Activated naive CD8-positive, alpha-beta T cell treated with anti-CD3 and anti-CD28 coated beads, Interleukin-2, amount 50 U/mL, for 24 hours (primary cell): ENCODE measurements around the gene TICRR.

Experiments
- ATAC-seq: fragments of 150-1000 bp; cut with Tn5 transposase; one replicate; pipeline ENCODE4 v1.10.0; 2021
- DNase-seq: peaks from one replicate; pipeline ENCODE4 v3.0.0; 2021
- H3K27ac Mint-ChIP-seq: one replicate; pipeline ENCODE4 v1.8.0; 2021; ENCODE audit warnings: mild to moderate bottlenecking, mixed read lengths
- H3K27me3 Mint-ChIP-seq: one replicate; pipeline ENCODE4 v1.8.0; 2021; ENCODE audit warnings: mixed read lengths
- H3K36me3 Mint-ChIP-seq: one replicate; pipeline ENCODE4 v1.8.0; 2021; ENCODE audit warnings: low read depth, mixed read lengths
- H3K4me1 Mint-ChIP-seq: one replicate; pipeline ENCODE4 v1.8.0; 2021; ENCODE audit warnings: mixed read lengths
- H3K4me3 Mint-ChIP-seq: one replicate; pipeline ENCODE4 v1.8.0; 2021; ENCODE audit warnings: mild to moderate bottlenecking, moderate library complexity, mixed read lengths
- H3K9me3 Mint-ChIP-seq: one replicate; pipeline ENCODE4 v1.8.0; 2021; ENCODE audit warnings: mixed read lengths

TICRR gene

GRCh38 chr15:89591834-89592233 lies 16.6 kb downstream of the TICRR start:
- Mint-ChIP-seq H3K4me3 (no peak overlapping the region), H3K9me3 (no peaks in the 10 kb centered on the region), H3K36me3 (peaks cover 54% of the 10 kb centered on the region), H3K27ac (no peak overlapping the region), H3K4me1 (no peaks in the 10 kb centered on the region), H3K27me3 (no peaks in the 10 kb centered on the region)
- DNase-seq (no peak), ATAC-seq (no peak)

- ATAC-seq, result no peak
- Mint-ChIP-seq H3K4me3 (no peak overlapping the region), H3K27ac (no peak overlapping the region), H3K36me3 (peaks cover 64% of the 10 kb centered on the region), H3K27me3 (no peaks in the 10 kb centered on the region), H3K4me1 (no peaks in the 10 kb centered on the region), H3K9me3 (no peaks in the 10 kb centered on the region)
- DNase-seq, result no peak
These were observed 17.7 kb downstream of the TICRR start for GRCh38 chr15:89593018-89593417.

- H3K4me3 Mint-ChIP-seq, result no peak overlapping the region
- no peaks in the 10 kb centered on the region for H3K9me3 Mint-ChIP-seq
- ATAC-seq, result no peak
- H3K27ac Mint-ChIP-seq, result no peak overlapping the region
- no peaks in the 10 kb centered on the region for H3K4me1 Mint-ChIP-seq
- peaks cover 76% of the 10 kb centered on the region for H3K36me3 Mint-ChIP-seq
- no peaks in the 10 kb centered on the region for H3K27me3 Mint-ChIP-seq
- DNase-seq, result no peak
These were observed 23.8 kb downstream of the TICRR start for GRCh38 chr15:89599021-89599420.

GRCh38 chr15:89611317-89611716 lies 36.0 kb downstream of the TICRR start:
- Mint-ChIP-seq H3K9me3 (peaks cover 31% of the 10 kb centered on the region), H3K4me1 (no peaks in the 10 kb centered on the region), H3K27me3 (no peaks in the 10 kb centered on the region), H3K4me3 (no peak overlapping the region), H3K27ac (no peak overlapping the region), H3K36me3 (peaks cover 80% of the 10 kb centered on the region)
- DNase-seq (no peak), ATAC-seq (no peak)

GRCh38 chr15:89613031-89613430 lies 37.8 kb downstream of the TICRR start:
- no peak for DNase-seq
- Mint-ChIP-seq H3K36me3 (peaks cover 83% of the 10 kb centered on the region), H3K4me1 (no peaks in the 10 kb centered on the region), H3K9me3 (peaks cover 31% of the 10 kb centered on the region), H3K27ac (no peak overlapping the region), H3K4me3 (no peak overlapping the region), H3K27me3 (no peaks in the 10 kb centered on the region)
- ATAC-seq, result no peak

- no peak for ATAC-seq
- peaks cover 83% of the 10 kb centered on the region for H3K36me3 Mint-ChIP-seq
- peaks cover 31% of the 10 kb centered on the region for H3K9me3 Mint-ChIP-seq
- no peaks in the 10 kb centered on the region for H3K4me1 Mint-ChIP-seq
- no peak for DNase-seq
- no peak overlapping the region for H3K4me3 Mint-ChIP-seq
- no peaks in the 10 kb centered on the region for H3K27me3 Mint-ChIP-seq
- no peak overlapping the region for H3K27ac Mint-ChIP-seq
These were observed 38.9 kb downstream of the TICRR start for GRCh38 chr15:89614164-89614563.

GRCh38 chr15:89615135-89615534 lies 39.9 kb downstream of the TICRR start:
- H3K4me3 Mint-ChIP-seq, result no peak overlapping the region
- DNase-seq, result no peak
- ATAC-seq, result no peak
- H3K27me3 Mint-ChIP-seq, result no peaks in the 10 kb centered on the region
- H3K36me3 Mint-ChIP-seq, result peaks cover 81% of the 10 kb centered on the region
- peaks cover 31% of the 10 kb centered on the region for H3K9me3 Mint-ChIP-seq
- H3K27ac Mint-ChIP-seq, result no peak overlapping the region
- H3K4me1 Mint-ChIP-seq, result no peaks in the 10 kb centered on the region

- Mint-ChIP-seq H3K27me3 (no peaks in the 10 kb centered on the region), H3K4me1 (no peaks in the 10 kb centered on the region), H3K4me3 (no peak overlapping the region), H3K27ac (no peak overlapping the region), H3K36me3 (peaks cover 77% of the 10 kb centered on the region), H3K9me3 (peaks cover 26% of the 10 kb centered on the region)
- ATAC-seq (no peak), DNase-seq (no peak)
These were observed 41.0 kb downstream of the TICRR start for GRCh38 chr15:89616228-89616627.

GRCh38 chr15:89621547-89621946 lies 46.3 kb downstream of the TICRR start:
- H3K4me3 Mint-ChIP-seq, result no peak overlapping the region

GRCh38 chr15:89623165-89623564 lies 47.9 kb downstream of the TICRR start:
- DNase-seq (no peak), ATAC-seq (no peak)
- peaks cover 76% of the 10 kb centered on the region for H3K36me3 Mint-ChIP-seq
- H3K9me3 Mint-ChIP-seq, result no peaks in the 10 kb centered on the region
- no peaks in the 10 kb centered on the region for H3K27me3 Mint-ChIP-seq
- no peak overlapping the region for H3K27ac Mint-ChIP-seq
- H3K4me3 Mint-ChIP-seq, result no peak overlapping the region
- no peaks in the 10 kb centered on the region for H3K4me1 Mint-ChIP-seq

More at GRCh38 chr15:89621547-89621946, 46.3 kb downstream of the TICRR start:
- H3K27ac Mint-ChIP-seq, result no peak overlapping the region
- H3K27me3 Mint-ChIP-seq, result no peaks in the 10 kb centered on the region
- H3K36me3 Mint-ChIP-seq, result peaks cover 76% of the 10 kb centered on the region
- no peaks in the 10 kb centered on the region for H3K9me3 Mint-ChIP-seq
- no peak for DNase-seq
- no peak for ATAC-seq
- H3K4me1 Mint-ChIP-seq, result no peaks in the 10 kb centered on the region

- Mint-ChIP-seq H3K4me1 (peaks cover 4% of the 10 kb centered on the region), H3K9me3 (no peaks in the 10 kb centered on the region), H3K4me3 (no peak overlapping the region), H3K27ac (peak overlapping the region; percentile 29), H3K27me3 (no peaks in the 10 kb centered on the region), H3K36me3 (peaks cover 72% of the 10 kb centered on the region)
- DNase-seq (no peak), ATAC-seq (no peak)
These were observed 50.4 kb downstream of the TICRR start for GRCh38 chr15:89625716-89626115.

- H3K9me3 Mint-ChIP-seq, result no peaks in the 10 kb centered on the region
- peaks cover 66% of the 10 kb centered on the region for H3K36me3 Mint-ChIP-seq
- H3K4me1 Mint-ChIP-seq, result peaks cover 4% of the 10 kb centered on the region
These were observed 52.1 kb downstream of the TICRR start for GRCh38 chr15:89627256-89627970.

GRCh38 chr15:89628301-89628700 lies 53.0 kb downstream of the TICRR start:
- no peak for ATAC-seq
- Mint-ChIP-seq H3K27me3 (no peaks in the 10 kb centered on the region), H3K36me3 (peaks cover 60% of the 10 kb centered on the region), H3K27ac (no peak overlapping the region), H3K4me1 (peaks cover 4% of the 10 kb centered on the region), H3K4me3 (no peak overlapping the region), H3K9me3 (no peaks in the 10 kb centered on the region)
- no peak for DNase-seq

More at GRCh38 chr15:89627256-89627970, 52.1 kb downstream of the TICRR start:
- H3K27me3 Mint-ChIP-seq, result no peaks in the 10 kb centered on the region
- no peak for ATAC-seq
- H3K27ac Mint-ChIP-seq, result no peak overlapping the region
- DNase-seq, result no peak
- no peak overlapping the region for H3K4me3 Mint-ChIP-seq

- H3K4me3 Mint-ChIP-seq, result peak overlapping the region; percentile 18
- DNase-seq (no peak), ATAC-seq (no peak)
- no peaks in the 10 kb centered on the region for H3K9me3 Mint-ChIP-seq
- no peaks in the 10 kb centered on the region for H3K27me3 Mint-ChIP-seq
- H3K4me1 Mint-ChIP-seq, result peaks cover 4% of the 10 kb centered on the region
- peaks cover 53% of the 10 kb centered on the region for H3K36me3 Mint-ChIP-seq
- H3K27ac Mint-ChIP-seq, result peak overlapping the region; percentile 7
These were observed 53.8 kb downstream of the TICRR start for GRCh38 chr15:89628806-89629715.

- Mint-ChIP-seq H3K4me3 (no peak overlapping the region), H3K4me1 (peaks cover 4% of the 10 kb centered on the region), H3K9me3 (no peaks in the 10 kb centered on the region), H3K27me3 (no peaks in the 10 kb centered on the region), H3K36me3 (peaks cover 46% of the 10 kb centered on the region), H3K27ac (peak overlapping the region; percentile 7)
- peak; percentile 9 for ATAC-seq
- no peak for DNase-seq
These were observed 54.6 kb downstream of the TICRR start for GRCh38 chr15:89629829-89630228.
